Stimulated activated CD4-positive, alpha-beta T cell treated with anti-CD3 and anti-CD28 coated beads, Interleukin-1b, Interleukin-23, amount 100 ng/mL, for 4 hours (primary cell): ENCODE data around the gene GCGR.

Experiments
- DNase-seq, 2 donors: peaks; one replicate each; pipeline ENCODE4 v3.0.0-alpha.2; 2020; ENCODE audit warnings: low read depth in 2 of 2

Gene GCGR

GRCh38 chr17:81846743-81847689, 43.1 kb downstream of the GCGR start:
- no peak for DNase-seq

DNA sequence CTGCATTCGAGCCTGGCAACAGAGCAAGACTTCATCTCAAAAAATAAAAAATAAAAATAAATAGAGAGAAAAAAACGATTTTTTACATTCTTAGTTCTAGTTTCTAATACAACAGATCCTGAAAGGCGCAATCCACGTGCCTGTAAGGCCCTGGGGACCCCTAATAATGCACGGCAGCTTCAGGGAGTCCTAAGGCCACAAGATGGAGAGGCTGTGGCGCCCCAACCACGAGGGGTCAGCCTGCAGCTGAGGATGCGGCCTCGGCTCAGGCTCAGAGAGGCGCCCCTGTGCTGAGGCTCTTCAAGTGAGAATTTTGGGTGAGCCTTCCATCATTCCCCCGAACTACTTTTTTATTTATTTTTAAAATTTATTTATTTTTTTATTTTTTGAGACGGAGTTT, 45.5 kb downstream of the GCGR start:
- no peak for DNase-seq

DNA sequence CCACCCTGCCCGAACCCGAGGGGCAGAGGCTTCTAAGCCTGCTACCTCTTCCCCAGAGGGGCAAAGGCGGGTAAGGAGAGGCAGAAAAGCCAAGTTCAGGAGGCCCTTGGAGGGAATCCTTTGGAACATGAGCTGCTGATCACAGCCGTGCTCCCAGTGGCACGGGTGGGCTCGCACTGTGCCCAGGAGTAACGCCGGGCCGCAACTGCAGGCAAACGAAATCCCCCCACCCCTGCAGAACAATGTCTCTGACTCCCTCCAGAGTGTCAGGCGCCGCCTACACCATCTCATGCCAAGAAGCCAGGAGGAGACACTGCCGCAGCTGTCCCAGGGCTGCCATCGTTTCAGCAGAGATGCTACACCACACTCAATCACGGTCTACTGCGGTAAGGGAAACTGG, 47.5 kb downstream of the GCGR start:
- no peak for DNase-seq

GRCh38 chr17:81852237-81852636, 48.3 kb downstream of the GCGR start:
- no peak for DNase-seq

DNA sequence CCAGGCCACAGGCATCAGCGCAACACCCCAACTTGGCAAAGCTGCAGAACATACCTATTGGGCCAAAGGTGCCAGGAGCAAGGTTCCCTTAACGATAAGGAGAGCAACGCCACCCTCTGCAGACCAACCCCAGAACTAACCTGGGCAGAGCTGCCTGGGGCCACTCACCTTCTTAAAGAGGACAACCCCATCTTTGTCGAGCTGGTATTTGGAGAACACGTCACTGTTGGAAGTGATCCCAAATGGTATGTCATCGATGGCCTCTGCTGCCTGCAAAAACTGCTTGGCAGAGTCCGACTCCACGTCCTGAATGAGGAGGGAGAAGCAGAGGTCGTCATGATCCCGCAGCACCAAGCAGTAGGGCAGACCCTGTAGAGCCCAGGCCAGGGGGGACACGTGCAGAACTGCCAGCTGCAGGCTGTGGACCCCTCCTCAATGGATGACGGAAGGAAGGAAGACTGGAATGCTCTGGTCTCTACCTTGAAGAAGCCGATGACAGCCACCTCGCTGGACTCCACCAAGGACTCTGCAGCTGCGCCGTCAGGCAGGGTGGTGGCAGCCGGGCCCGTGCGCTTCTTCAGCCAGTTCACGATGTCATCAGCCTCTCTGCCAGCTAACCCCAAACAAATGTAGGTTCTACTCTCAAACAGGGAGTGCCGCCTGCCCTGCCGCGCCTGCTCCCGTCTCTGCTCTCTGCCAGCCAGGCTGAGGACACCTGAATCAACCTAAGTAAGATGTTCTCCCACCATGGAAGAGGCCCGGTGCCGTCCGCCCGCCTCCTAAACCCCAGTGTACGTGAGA, 51.2 kb downstream of the GCGR start:
- DNase-seq, result no peak

GRCh38 chr17:81858170-81858966, 54.4 kb downstream of the GCGR start:
- DNase-seq, result no peak

DNA sequence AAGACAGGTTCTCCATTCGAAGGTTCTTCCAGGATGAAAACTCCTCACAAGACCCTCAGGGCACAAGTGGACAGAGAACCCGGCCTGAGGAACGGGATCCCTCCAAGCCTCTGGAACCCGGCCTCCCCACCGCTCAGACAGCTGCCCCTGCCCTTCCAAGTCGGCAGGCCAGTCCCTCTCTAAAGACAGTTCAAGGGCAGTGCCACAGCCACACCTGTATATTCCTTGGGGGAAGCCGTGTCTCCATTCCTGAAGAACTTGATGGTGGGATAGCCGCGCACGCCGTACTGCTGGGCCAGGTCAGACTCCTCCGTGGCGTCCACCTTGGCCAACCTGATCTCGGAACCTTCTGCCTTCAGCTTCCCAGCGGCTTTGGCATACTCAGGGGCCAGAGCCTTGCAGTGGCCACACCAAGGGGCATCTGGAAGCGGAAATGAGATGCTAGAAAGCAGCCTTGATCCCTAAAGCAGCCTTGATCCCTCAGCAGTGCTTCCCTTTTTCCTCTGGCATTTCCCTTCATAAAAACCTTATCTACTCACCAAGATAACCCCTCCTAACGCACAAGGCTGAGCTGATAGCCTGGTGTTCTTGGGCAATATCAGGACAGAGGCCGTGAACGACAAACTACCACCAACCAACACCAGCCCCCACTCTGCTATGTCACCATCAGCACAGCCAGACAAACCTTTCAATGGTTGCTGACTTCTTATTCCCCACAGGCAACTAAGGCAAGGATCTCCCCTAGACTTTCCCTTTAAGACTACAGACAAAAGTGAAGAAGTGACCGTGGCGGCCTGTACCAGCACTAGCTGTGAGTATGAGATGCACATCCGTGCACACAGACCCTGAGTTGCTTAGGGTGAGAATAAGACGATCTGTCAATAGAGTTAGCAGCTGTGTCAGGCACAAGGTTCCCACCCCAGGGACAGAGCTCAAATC, 55.3 kb downstream of the GCGR start:
- DNase-seq, result no peak

DNA sequence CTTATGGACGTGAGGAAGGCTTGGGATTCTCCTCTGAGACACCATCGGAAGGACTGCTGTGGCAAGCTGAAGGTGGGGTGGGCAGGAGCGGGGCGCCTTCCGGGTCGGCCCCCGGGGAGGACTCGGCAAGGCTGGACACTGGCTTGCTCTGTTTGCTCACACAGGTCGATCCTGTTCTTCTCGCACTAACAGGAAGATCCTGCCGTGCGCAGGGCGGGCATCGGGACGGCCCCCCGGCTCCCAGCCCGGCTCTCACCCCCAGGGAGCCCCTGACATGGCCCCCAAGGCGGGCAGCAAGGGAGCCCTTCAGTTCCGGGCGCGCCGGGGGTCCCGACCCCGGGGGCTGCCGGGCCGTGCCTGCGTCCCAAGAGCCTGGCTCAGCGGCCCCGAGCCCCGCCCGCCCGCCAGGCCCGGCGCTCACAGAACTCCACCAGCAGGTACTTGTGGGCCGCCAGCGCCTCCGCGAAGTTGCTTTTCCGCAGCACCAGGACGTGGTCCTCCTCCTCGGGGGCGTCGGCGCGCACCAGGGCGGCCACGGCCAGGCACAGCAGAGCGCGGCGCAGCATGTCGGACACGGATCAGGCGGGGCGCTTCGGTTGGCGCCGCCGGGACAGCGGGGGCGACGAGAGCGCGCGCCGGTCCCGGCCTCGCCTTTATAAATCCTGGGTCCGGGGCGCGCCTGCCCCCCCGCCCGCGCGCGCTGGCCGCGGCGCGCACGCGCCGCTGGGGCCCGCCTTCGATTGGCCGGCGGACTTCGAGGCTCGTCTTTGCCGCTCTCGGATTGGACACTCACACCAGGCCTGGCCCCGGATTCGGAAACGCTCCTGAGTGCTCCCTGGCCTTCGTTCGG, 56.2 kb downstream of the GCGR start, which contains the start of gene P4HB:
P4HB (minus strand) TSS at position 630 of the 850 bp plus-strand sequence; CDS start at position 566, 64 bp downstream.
- DNase-seq, result peak in 1 of 2 donors; percentile 90

GRCh38 chr17:81860756-81861568, 57.0 kb downstream of the GCGR start:
- peak; percentile 99 for DNase-seq

DNA sequence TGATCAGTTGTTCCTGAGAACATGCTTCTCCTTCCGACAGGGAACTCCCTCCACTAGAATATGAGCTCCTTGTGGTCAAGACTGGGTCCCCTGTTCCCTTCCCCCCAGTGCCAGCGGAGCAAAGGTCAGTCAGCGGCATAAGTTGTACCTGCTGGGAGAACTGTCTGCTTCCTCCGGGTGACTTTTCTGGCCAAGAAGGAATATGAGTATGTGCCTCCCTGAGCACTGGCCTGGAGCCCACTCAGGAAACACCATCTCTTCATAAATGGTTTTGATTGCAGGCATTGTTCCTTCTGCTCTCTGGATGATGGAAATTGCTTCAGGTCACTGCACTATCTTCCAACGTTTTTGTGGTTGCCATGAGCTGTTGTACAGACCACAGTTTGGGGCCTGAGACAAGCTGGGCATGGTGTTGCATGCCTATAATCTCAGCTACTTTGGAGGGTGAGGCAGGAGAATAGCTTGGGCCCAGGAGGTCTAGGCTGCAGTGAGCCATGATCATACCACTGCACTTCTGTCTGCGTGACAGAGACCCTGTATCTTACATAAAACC, 59.2 kb downstream of the GCGR start:
- no peak for DNase-seq
